Measurements from ENCODE around the gene CALCOCO2.
"Not testable (repeated sequence)": the region's sequence is repeated elsewhere in the genome, so short reads cannot be mapped to it uniquely, and the experiment has no call there.

Gene CALCOCO2

DNA sequence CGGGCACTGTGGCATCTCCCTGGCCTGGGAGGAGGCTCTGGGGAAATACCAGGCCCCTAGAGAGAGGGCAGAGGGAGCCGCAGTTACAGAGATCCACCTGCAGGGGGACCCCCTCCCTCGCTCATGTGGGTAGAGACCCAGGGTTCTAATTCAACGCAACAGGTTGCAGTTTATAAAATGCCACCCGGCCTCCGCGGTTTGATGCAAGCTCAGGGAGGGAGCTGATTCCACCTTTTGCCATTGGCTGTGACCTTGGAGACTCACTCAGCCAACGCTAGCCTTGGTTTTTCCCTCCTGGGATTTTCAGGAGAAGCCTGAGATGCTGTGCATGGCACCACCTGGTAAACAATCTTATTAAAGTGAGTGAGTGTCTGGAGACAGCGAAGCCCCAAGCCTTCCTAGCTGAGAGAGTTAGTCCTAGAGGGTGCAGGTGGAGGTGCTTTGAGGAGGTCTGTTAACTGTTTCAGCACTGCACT, 25.9 kb upstream of the CALCOCO2 start:
- Histone ChIP-seq H3K79me2 (ENCODE audit: control insufficient read depth, insufficient read depth, low read length, unreplicated experiment) (no peaks in the 10 kb centered on the region), H3K4me3 (ENCODE audit: low read depth, low read length) (no peak overlapping the region), H3K4me1 (ENCODE audit: control insufficient read depth, insufficient read depth, low read length, unreplicated experiment) (peaks cover 4% of the 10 kb centered on the region), H2AFZ (ENCODE audit: low read length, unreplicated experiment) (no peak overlapping the region), H3K27me3 (ENCODE audit: insufficient read depth, low read length) (no peaks in the 10 kb centered on the region), H3K36me3 (ENCODE audit: insufficient read depth, low read length) (no peaks in the 10 kb centered on the region), H3K27ac (ENCODE audit: low read depth, low read length) (no peak overlapping the region)

DNA sequence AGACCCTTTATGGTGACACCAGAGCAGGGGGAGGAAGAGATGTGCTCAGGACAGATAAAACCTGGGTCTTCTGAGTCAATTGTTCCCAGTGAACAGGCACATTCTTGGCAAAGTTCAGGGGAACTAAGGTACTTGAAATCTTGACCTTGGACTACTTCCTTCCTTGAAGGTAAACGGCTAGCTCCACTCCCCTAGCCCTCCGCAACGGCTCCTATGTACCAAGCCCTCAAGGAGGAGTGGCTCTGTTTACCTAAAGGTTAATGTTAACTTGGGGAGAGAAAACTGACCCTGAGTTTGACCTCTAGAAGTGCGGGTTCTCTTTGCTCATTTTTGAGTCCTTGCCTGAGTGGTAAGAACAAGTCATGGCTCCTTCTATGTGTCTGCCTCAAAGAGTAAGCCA, 21.7 kb upstream of the CALCOCO2 start:
- no peaks in the 10 kb centered on the region for H3K4me1 ChIP-seq (ENCODE audit: control insufficient read depth, insufficient read depth, low read length, unreplicated experiment)
- H3K36me3 ChIP-seq (ENCODE audit: insufficient read depth, low read length): no peaks in the 10 kb centered on the region
- H3K4me3 ChIP-seq (ENCODE audit: low read depth, low read length): no peak overlapping the region
- no peaks in the 10 kb centered on the region for H3K79me2 ChIP-seq (ENCODE audit: control insufficient read depth, insufficient read depth, low read length, unreplicated experiment)
- H3K27me3 ChIP-seq (ENCODE audit: insufficient read depth, low read length): peaks cover 5% of the 10 kb centered on the region; the same call in 1 of the 2 replicates
- H2AFZ ChIP-seq (ENCODE audit: low read length, unreplicated experiment): no peak overlapping the region
- H3K27ac ChIP-seq (ENCODE audit: low read depth, low read length): no peak overlapping the region

DNA sequence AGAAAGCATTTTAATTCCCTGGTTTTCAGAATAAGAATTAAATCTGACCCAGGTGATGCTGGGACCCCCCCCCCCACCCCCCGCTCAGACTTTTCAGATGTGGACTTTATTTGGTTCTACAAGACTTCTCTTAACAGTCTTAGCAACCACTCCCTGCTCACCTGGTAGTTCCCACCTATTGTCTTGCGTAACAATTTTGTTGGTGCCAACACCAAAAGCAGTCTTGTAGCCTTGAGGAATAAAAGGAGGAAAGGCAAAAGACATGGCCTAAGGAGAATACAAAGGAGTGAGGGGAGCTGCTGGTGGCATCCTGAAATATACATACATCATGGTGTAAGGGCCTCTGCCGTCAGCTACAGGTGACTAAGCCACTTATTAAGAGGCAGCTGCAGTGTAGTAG, 18.8 kb upstream of the CALCOCO2 start:
- H3K4me1 ChIP-seq (ENCODE audit: control insufficient read depth, insufficient read depth, low read length, unreplicated experiment): no peaks in the 10 kb centered on the region
- no peaks in the 10 kb centered on the region for H3K36me3 ChIP-seq (ENCODE audit: insufficient read depth, low read length)
- no peaks in the 10 kb centered on the region for H3K79me2 ChIP-seq (ENCODE audit: control insufficient read depth, insufficient read depth, low read length, unreplicated experiment)
- H3K4me3 ChIP-seq (ENCODE audit: low read depth, low read length): no peak overlapping the region
- H3K27ac ChIP-seq (ENCODE audit: low read depth, low read length): no peak overlapping the region
- H3K27me3 ChIP-seq (ENCODE audit: insufficient read depth, low read length): peaks cover 13% of the 10 kb centered on the region
- no peak overlapping the region for H2AFZ ChIP-seq (ENCODE audit: low read length, unreplicated experiment)

DNA sequence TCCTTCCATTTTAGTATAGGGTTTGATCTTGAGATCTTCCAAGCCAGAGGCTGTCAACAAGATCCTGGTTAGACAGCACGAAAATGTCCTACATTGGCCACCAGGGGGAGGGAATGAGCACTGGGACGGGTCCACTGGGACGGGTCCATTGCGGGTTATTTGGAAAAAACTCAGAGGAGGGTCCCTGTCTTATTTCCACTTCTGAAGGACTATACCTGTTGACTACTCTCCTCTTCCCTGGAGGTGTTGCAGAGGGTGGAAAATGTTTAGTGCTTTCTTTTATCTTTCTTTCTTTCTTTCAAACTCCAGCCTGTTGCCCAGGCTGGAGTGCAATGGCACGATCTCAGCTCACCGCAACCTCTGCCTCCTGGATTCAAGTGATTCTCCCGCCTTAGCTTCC, 16.3 kb upstream of the CALCOCO2 start:
- Histone ChIP-seq H3K79me2 (ENCODE audit: control insufficient read depth, insufficient read depth, low read length, unreplicated experiment) (no peaks in the 10 kb centered on the region), H3K27me3 (ENCODE audit: insufficient read depth, low read length) (peaks cover 21% of the 10 kb centered on the region), H3K36me3 (ENCODE audit: insufficient read depth, low read length) (no peaks in the 10 kb centered on the region), H3K27ac (ENCODE audit: low read depth, low read length) (no peak overlapping the region), H2AFZ (ENCODE audit: low read length, unreplicated experiment) (no peak overlapping the region), H3K4me1 (ENCODE audit: control insufficient read depth, insufficient read depth, low read length, unreplicated experiment) (no peaks in the 10 kb centered on the region), H3K4me3 (ENCODE audit: low read depth, low read length) (no peak overlapping the region)

DNA sequence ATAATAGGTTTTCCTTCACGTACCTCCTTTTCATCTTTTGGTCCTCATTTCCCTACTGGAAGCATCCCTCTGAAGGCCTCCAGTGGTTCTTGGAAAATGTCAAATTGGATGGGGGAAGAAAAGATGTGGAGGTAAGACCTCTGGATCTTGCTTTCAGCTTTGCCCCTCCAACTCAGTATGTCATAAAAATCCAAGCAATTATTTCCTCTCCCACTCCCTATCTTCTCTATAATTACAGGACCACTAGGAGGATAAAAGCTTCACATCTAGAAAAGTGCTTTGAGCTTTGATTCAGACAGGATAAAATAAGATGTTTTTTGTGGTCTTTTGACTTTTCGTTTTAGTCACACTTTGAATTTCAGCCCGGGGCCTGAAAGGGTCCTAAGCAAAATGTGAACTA, 15.5 kb upstream of the CALCOCO2 start:
- no peaks in the 10 kb centered on the region for H3K36me3 ChIP-seq (ENCODE audit: insufficient read depth, low read length)
- H3K4me1 ChIP-seq (ENCODE audit: control insufficient read depth, insufficient read depth, low read length, unreplicated experiment): no peaks in the 10 kb centered on the region
- no peak overlapping the region for H3K4me3 ChIP-seq (ENCODE audit: low read depth, low read length)
- no peaks in the 10 kb centered on the region for H3K79me2 ChIP-seq (ENCODE audit: control insufficient read depth, insufficient read depth, low read length, unreplicated experiment)
- peaks cover 21% of the 10 kb centered on the region for H3K27me3 ChIP-seq (ENCODE audit: insufficient read depth, low read length)
- H2AFZ ChIP-seq (ENCODE audit: low read length, unreplicated experiment): no peak overlapping the region
- H3K27ac ChIP-seq (ENCODE audit: low read depth, low read length): no peak overlapping the region

DNA sequence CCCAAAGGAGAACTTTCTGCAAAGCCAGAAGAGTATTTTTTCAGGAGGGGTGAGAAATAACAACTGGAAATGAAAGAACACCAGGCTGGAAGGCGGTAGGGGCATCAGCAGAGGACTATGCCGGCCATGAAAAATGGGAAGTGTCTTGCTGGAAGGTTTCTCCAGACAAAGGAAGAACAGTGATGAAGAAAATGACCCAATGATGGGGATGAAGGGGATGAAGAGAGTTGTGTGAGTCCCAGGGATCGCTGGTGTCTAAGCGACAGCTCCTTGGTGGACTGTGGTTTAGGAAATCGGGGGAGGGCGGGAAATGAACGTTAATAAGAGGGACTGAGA, 14.4 kb upstream of the CALCOCO2 start:
- Histone ChIP-seq H3K36me3 (ENCODE audit: insufficient read depth, low read length) (no peaks in the 10 kb centered on the region), H2AFZ (ENCODE audit: low read length, unreplicated experiment) (peak overlapping the region; percentile 75), H3K27me3 (ENCODE audit: insufficient read depth, low read length) (peaks cover 21% of the 10 kb centered on the region), H3K4me3 (ENCODE audit: low read depth, low read length) (peak overlapping the region; percentile 73), H3K4me1 (ENCODE audit: control insufficient read depth, insufficient read depth, low read length, unreplicated experiment) (no peaks in the 10 kb centered on the region), H3K27ac (ENCODE audit: low read depth, low read length) (no peak overlapping the region), H3K79me2 (ENCODE audit: control insufficient read depth, insufficient read depth, low read length, unreplicated experiment) (no peaks in the 10 kb centered on the region)

DNA sequence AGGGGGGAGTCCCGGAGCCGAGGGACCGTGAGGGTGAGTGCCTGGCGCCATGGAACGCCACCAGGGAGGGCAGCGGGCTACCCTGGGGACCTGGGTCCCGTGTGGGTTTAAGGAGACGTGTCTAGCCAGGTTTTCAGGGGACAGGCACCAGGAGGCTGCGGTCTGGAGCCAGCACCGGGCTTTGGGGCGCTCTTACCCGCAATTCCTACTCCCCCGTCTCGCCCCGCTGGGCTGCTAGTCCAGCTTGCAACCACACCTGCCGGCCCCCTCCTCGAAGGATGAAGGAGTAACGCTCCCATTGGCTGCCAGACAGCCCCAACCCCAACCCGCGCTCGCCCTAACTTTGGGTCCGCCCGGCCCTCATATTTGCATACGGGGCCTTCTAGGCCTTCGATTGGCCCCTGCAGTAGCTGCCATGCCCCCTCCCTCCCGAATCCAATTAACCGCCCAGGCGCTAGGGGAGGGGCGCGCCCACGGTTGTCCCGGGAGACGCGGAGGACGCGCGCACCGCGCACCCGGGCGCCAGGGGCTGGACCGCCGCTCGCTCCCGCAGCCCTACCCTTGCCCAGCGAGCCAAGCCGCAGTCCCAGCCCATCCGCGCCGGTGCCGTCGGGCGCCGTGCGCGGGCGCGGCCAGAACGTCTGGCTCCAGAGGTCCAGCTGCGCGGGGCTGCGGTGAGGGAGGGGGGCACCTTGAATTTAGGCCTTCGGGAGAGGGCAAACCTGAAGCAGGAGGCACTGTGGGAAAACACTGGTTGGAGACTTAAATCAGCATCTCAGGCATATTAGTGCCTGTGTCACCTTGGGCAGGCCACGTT, 13.9 kb upstream of the CALCOCO2 start, which contains the start of gene TTLL6:
TSS of gene TTLL6 (minus strand) at position 456 of the 817 bp plus-strand sequence. CDS start at position 299, 157 bp downstream.
- peak within 1 kb of the TSS; percentile 73 for H3K4me3 ChIP-seq (ENCODE audit: low read depth, low read length)
- H2AFZ ChIP-seq (ENCODE audit: low read length, unreplicated experiment): peak within 1 kb of the TSS; percentile 75
- H3K27me3 ChIP-seq (ENCODE audit: insufficient read depth, low read length): peaks cover 21% of the 10 kb centered on the region
- no peaks in the 10 kb centered on the region for H3K4me1 ChIP-seq (ENCODE audit: control insufficient read depth, insufficient read depth, low read length, unreplicated experiment)
- H3K79me2 ChIP-seq (ENCODE audit: control insufficient read depth, insufficient read depth, low read length, unreplicated experiment): no peaks in the 10 kb centered on the region
- no peaks in the 10 kb centered on the region for H3K36me3 ChIP-seq (ENCODE audit: insufficient read depth, low read length)
- H3K27ac ChIP-seq (ENCODE audit: low read depth, low read length): no peak within 1 kb of the TSS

DNA sequence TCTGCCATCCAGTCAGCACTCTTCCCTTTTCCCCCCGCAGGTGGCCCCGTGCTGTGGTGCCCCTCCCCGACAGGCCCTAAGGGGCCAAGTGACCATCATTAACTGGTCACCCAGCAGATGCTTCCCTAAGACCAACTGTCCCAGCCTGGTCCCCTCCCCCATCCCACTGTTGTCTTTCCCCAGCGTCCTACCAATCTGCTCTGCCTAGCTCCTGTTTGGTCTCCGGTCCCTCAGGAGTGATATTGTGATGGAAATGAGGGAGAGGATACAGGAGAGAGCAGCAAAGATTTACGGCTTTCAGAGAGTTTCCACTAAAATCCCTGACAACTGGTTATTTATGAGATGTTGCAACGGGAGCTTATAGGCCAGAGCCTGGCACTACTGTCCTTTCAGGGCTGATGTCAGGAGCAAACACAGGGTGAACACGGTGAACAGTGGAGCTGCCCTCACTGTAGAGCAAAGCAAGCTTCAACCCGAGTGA, 12.4 kb upstream of the CALCOCO2 start:
- Histone ChIP-seq H3K4me3 (ENCODE audit: low read depth, low read length) (no peak overlapping the region), H3K79me2 (ENCODE audit: control insufficient read depth, insufficient read depth, low read length, unreplicated experiment) (no peaks in the 10 kb centered on the region), H2AFZ (ENCODE audit: low read length, unreplicated experiment) (no peak overlapping the region), H3K4me1 (ENCODE audit: control insufficient read depth, insufficient read depth, low read length, unreplicated experiment) (no peaks in the 10 kb centered on the region), H3K27me3 (ENCODE audit: insufficient read depth, low read length) (peaks cover 16% of the 10 kb centered on the region), H3K27ac (ENCODE audit: low read depth, low read length) (no peak overlapping the region), H3K36me3 (ENCODE audit: insufficient read depth, low read length) (no peaks in the 10 kb centered on the region)

DNA sequence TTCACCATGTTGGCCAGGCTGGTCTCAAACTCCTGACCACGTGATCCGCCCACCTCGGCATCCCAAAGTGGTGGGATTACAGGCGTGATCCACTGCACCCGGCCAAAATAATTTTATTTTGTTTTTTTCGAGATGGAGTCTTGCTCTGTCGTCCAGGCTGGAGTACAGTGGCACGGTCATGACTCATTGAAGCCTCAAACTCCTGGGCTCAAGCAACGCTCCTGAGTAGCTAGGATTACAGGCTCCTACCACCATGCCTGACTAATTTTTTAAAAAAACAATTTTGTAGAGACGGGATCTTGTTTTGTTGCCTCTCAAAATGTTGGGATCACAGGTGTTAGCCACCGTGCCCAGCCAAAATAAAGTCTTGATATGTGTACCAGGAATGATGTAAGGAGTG, 11.4 kb upstream of the CALCOCO2 start:
- Histone ChIP-seq H3K27me3 (ENCODE audit: insufficient read depth, low read length) (peaks cover 16% of the 10 kb centered on the region), H3K4me1 (ENCODE audit: control insufficient read depth, insufficient read depth, low read length, unreplicated experiment) (no peaks in the 10 kb centered on the region), H3K4me3 (ENCODE audit: low read depth, low read length) (no peak overlapping the region), H3K36me3 (ENCODE audit: insufficient read depth, low read length) (no peaks in the 10 kb centered on the region), H2AFZ (ENCODE audit: low read length, unreplicated experiment) (no peak overlapping the region), H3K27ac (ENCODE audit: low read depth, low read length) (no peak overlapping the region), H3K79me2 (ENCODE audit: control insufficient read depth, insufficient read depth, low read length, unreplicated experiment) (no peaks in the 10 kb centered on the region)

DNA sequence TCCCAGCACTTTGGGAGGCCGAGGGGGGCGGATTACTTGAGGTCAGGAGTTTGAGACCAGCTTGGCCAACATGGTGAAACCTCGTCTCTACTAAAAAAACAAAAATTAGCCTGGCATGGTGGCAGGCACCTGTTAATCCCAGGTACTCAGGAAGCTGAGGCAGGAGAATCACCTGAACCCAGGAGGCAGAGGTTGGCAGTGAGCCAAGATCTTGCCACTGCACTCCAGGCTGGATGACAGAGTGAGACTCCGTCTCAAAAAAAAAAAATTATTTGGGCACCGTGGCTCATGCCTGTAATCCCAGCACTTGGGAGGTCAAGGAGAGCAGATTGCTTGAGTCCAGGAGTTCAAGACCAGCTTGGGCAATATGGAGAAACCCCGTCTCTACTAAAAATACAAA, 9.9 kb upstream of the CALCOCO2 start:
- H3K36me3 ChIP-seq (ENCODE audit: insufficient read depth, low read length); H3K79me2 ChIP-seq (ENCODE audit: control insufficient read depth, insufficient read depth, low read length, unreplicated experiment); H3K27ac ChIP-seq (ENCODE audit: low read depth, low read length); H2AFZ ChIP-seq (ENCODE audit: low read length, unreplicated experiment); H3K4me3 ChIP-seq (ENCODE audit: low read depth, low read length); H3K4me1 ChIP-seq (ENCODE audit: control insufficient read depth, insufficient read depth, low read length, unreplicated experiment): not testable (repeated sequence)
- H3K27me3 ChIP-seq (ENCODE audit: insufficient read depth, low read length): peaks cover 16% of the 10 kb centered on the region

All from ACC112 (cell line).